GM21529 (cell line): ENCODE data around the gene DENND1A.

Source experiments
- ATAC-seq: cut with Tn5 transposase; IDR thresholded peaks from one replicate; pipeline ENCODE4 v1.9.1; 2021; ENCODE audit not compliant: unreplicated experiment

DENND1A gene

DNA sequence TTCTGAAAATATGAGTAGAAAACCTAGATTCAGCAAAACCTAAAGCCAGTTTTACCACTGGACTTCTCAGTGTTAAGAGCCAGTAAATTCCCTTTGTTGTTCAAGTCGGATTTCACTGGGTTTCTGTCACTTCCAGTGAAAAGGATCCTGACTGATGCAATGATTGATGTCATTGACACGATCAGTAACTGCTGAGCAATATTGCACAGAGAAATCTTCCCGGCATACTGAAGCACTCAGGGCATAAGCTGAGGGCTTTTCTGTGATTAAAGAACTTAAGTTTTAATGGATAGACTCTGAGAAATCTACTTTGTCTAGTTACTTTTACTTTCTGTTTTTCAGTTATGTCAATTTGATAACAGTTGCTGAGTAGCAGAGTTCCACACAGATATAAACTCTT lies 61.9 kb downstream of the DENND1A start:
- no peak for ATAC-seq

DNA sequence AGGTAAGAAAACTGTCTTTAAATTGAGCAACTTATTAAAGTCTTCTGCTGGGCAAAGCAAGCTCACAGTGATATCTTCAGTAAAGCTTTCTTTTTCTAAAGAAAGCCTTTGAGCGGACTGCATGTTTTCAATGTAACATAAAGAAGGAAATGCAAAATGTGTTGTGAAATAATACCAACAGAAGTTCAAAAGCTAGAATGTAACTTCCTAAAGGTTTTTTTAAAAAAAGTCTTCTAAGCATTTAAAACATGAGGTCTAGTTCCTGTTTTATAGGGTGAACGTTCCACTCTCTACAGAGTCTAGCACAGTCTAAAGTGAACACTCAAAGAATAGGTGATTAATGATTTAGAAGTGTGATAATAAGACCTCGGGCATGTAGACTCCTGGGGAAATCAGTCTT lies 62.9 kb downstream of the DENND1A start:
- ATAC-seq, result no peak

DNA sequence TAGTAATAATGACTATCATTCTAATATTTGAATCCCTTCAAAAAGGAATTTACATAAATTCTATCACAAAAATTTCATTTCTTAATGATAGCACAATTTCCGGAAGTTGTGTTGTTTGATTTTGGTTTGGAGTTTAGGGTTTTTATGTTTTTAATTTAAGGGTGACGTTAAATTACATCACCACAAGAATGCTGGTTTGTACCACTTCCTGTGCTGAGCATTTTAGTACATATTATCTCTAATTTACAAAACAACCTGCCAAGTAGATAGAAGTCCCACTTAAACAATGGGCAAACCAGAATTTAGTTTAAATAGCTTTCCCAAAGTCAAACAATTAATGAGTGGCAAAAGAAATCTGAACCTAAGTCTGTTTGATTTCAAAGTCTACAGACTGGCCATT lies 63.4 kb downstream of the DENND1A start:
- ATAC-seq, result no peak

DNA sequence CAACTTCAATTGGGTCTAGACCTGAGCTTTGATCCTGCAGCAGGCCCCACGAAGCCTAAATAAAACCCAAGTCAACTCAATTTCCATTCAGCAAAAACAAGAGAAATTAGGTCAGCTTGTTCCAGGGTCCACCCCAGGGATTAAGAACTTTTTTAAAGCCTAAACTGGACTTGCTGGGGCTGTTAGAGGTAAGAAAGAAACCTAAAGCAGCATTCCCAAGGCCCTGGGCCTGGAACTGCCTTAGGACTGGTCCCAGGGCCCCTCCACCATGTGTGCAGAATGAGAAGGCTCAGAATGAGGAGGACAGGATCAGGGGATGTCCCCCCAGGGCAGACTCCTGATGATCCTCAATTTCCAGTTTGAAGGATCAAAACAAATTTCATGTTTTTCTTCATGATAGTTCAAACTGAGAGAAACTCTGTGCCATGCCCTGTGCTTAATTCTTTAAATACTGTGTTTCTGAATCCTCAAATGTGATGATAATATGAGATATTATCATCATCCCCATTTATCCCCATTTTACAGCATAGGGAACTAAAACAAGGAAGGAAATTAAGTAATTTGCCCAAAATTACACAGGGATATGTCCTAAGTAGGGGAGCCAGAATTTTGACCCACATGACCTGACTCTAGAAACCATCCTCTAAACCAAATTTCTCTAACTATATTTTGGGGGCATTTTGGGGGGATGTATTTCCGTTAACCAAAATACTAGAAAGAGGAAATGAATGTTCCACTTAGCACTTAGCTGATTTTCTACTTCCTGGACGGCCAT lies 64.5 kb downstream of the DENND1A start:
- no peak for ATAC-seq

DNA sequence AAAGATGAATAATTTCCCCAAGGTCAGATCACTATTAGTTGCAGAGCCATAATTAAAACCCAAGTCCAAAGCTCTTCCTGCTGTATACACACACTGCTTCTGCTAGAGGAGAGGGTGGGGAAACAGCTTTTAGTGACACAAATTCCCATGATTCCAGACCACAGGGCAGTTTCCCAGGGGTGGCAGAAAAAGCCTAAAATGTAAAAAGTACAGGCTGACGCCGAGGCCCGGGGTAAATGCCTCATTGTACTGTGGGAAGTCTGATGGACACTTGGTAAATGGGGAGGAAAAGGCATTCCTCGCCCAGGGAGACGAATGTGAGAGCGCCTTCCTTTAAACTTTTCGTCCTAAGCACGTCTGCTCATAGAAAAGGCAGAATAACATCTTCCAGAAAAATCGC lies 65.7 kb downstream of the DENND1A start:
- ATAC-seq, result no peak

DNA sequence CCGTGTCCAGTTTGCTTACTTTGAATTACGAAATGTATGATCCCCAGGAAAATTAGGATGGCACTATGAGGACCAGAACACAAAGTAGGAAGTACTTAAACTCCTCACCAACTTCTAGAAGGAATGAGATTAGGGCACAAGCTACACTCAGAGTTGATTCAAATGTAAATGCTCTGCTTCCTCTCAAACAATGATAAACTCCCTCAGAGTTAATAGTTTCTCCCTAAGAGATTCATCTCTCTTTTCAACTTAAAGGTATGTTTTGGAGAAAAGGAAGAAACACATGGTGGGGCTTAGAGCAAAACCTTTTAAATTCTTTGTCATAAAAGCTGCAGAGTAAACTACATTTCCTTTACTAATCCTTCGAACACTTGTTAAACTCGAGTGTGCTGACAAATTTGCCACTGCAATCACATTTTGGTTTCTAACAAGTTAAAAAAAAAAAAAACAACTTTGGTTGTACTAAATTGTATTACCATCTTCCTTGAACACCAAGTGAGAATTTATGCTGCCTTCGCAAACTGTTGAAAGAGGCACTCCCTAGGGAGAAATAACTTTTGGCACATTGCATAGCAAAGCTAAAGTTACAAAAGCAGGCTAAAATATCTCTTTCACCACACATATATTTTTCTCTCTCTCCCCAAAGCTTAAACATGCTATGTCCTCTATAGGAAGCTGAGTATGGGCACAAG lies 66.6 kb downstream of the DENND1A start:
- ATAC-seq, result no peak

DNA sequence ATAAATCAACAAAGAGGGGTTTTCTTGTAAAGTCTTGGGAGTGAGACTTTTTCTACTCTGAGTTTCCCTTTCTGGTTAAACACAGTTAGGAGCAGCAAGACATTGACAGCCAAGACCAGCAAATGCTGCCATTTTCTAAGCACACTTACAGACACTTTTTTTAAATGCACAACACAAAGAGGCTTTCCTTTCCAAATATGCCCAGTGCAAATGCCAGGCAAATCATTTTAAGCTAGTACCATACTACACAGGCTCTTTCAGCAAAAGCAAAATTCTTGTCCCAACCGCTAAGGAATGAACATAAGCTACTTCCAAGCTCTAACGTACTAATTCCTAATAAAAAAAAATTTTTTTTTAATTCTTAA lies 68.2 kb downstream of the DENND1A start:
- no peak for ATAC-seq

DNA sequence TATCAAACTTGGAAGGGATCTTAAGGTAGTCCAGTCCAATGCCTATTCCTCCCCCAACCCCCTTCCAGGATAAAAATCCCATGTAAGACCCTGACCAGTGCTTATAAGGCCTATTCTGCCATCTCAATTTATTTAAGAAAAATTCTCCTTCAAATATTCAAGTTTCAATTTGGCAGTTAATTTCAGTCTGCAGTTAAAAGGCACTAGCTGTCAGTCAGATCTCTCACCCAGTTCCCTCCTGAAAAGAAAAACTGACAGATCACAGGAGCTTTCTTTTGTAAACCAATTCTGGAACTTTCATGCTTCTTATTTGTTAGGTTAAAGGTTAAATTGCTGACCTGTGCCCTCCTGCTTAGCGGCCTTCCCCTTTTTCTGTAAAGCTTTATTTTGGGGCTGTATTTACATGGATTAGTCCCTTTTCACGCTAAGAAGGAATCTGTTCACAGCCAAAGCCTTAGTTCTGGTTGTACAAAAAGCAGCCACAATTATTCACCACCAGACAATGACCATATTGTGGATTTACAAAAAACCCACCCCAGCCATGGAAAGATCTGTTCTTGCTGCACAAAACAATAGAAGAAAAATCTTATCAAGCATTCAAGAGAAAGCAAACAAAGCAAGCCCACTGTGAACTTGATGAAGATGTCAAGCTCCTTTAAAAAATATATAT lies 68.7 kb downstream of the DENND1A start:
- no peak for ATAC-seq

DNA sequence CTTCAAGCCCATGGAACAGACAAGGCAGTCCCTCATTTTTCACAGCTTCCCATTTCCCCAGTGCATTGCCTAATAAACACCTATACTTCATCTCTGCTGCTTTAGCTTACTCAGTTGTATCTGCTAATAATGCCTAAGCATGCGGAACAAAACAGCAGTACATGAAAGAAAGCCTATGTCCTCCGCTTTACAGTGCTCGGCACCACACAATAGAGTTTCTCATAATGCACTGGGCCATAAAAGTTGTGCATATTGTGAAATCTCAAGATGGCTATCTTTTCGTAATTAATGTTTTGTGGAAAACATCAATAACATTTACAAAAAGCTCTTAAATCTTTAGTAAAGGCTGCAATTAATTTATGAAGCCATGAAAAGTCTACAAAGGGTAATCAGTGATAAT lies 69.3 kb downstream of the DENND1A start:
- ATAC-seq, result no peak

DNA sequence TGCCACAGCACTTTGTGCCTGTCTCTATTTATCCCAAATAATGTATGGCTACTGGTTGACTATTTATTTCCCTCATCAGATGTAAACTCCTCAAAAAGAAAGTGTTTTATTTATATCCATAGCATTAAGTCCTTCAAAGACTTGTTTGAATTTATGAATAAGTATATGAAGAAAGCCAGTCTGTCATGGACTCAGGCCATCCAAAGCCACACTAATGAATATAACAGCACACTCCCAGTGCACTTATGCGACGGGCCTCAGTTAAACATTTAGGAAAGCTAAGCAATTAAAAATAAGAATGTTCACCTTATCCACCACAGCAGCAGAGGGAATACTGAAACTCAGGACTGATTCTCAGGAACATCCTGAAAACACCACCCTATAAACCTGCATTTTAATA lies 77.5 kb downstream of the DENND1A start:
- no peak for ATAC-seq

DNA sequence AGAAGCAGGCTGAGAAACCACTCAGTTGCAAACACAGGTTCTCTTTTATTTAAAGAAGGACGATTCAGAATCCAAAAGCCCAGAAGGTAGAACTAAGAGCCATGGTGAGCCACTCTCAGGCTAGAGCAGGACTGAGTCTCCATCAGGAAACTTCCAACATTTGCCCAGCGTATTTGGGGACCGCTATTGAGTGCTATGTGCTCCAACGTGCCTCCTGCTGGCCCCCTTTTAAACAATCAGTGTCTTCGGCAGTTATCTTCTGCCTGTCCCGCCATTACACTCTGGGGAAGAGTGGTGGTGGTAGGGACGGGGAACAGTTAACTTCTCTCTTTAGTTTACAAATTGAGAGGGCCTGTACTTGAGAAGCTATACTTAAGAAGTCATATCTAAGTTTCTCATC lies 78.1 kb downstream of the DENND1A start:
- no peak for ATAC-seq

DNA sequence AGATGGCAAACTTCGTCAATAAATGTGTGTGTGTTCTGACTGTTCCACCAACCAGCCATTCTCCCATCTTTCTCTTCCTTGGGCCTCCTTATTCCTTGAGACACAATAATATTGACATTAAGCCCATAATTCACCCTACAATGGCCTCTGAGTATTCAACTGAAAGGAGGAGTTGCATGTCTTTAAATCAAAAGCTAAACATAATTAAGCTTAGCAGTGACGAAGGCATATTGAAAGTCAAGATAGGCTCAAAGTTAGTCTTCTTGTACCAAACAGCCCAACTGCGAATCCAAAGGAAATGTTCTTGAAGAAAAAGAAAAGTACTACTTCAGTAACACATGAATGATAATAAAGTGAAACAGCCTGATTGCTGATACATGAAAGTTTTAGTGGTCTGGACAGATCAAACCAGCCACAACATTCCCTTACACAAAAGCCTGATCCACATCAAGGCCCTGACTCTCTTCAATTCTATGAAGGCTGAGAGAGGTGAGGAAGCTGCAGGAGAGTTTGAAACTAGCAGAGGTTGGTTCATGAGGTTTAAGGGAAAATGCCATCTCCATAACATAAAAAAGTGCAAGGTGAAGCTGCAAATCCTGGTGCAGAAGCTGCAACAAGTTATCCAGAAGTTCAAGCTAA lies 81.4 kb downstream of the DENND1A start:
- ATAC-seq, result no peak

DNA sequence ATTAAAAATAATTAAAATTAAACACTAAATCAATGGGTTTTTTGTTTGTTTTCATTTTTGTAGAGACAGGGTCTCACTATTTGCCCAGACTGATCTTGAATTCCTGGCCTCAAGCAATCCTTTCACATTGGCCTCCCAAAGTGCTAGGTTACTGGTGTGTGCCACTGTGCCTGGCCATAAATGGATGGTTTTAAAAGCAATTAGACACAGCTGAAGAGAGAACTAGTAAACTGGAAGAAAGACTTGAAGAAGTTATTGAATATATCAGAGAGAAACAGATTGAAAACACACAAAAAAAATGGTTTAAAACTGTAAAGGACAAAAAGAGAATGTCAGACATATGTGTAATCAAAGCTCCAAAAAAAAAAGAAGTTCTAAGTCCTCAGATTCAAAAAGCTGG lies 83.0 kb downstream of the DENND1A start:
- no peak for ATAC-seq

DNA sequence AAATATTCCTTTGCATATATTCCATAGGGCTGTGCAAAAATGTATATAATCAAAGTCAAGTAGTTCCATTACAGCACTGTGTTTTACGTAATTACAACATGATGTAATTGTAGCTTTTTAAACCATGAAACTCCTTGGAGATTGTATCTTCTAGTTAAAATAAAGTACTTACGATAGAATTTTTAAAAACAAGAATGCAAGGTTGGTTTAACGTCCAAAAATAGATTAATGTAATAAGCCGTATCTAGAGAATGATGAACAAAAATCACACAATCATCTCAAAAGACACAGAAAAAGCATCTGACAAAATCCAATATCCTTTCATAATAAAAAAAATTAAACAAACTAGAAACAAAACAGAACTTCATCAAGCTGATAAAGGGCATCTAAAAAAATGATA lies 86.2 kb downstream of the DENND1A start:
- no peak for ATAC-seq

DNA sequence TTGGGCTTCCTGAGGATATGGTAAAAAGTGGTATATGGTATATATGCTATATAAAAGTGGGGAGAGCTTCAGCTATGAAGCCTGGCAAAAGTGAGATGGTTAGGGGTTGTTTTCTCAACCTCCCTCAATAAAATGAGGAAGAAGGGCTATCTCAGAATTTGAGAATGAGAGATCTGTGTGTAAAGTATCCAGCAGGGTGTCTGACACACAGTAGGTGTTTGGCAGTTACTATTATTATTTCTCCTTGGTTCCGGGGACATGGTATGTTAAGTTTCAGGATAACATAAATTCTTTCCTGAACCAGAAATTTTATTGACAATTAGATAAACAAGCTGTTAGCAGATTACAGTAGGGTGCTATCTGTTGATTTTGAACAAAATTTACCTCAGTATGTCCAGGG lies 94.1 kb downstream of the DENND1A start:
- no peak for ATAC-seq

DNA sequence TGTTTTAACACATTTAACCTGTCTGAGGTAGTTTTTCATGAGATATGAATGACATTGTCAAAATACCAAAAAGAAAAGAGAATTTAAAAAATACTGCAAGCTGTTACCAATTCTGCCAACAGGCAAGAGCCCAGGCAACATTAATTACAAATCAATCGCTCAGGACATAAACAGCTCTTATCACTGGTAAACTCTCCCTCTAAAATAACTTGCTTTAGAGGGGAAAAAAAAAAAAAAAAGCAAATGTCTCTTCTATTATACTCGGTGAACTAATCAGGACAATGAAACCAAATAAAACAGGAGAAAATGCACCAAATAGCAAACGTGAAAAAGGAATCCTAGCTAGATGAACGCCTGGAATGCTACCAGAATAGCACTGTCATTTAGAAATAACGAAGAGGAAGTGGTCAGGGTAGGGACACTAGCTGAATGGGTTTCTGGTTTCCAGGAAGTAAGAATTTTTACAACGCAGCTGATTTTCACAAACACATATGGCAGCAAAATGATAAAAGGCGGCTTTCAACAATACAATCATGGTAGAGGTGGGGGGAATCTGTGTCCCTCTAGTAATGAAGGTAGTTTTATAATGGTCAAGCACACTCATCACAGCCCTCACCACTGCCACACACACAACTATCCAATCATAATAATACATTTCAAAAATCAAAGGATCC lies 94.9 kb downstream of the DENND1A start:
- peak; percentile 66 for ATAC-seq

DNA sequence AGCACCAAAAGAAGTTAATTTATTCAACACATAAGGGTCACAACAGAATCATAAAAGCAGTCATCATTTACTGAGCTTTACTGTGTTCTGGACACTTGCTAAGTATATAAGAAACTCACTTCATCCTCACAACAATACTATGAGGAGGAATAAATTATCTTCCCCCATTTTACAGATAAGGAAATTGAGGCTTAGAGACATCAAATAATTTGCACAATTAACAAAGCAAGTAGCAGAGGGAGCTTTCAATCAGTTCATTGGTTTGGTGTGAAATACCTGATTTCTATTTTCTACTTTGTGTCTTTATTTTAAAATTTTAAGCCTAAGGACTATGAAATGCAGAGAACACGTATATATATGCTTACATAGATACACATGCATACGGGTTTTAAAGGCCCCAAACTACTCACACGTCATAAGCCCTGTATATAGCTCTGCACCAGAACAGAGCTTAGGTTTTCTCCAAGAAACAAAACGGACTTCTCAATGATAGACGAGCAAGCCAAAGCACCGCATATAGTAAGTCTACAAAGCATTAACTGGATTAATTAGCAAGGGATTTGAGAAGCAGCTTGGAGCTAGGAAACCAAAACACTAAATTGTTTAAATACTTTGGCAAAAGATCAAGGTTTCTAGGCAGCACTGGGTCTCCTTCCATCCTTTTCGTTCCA lies 95.6 kb downstream of the DENND1A start:
- ATAC-seq, result no peak

DNA sequence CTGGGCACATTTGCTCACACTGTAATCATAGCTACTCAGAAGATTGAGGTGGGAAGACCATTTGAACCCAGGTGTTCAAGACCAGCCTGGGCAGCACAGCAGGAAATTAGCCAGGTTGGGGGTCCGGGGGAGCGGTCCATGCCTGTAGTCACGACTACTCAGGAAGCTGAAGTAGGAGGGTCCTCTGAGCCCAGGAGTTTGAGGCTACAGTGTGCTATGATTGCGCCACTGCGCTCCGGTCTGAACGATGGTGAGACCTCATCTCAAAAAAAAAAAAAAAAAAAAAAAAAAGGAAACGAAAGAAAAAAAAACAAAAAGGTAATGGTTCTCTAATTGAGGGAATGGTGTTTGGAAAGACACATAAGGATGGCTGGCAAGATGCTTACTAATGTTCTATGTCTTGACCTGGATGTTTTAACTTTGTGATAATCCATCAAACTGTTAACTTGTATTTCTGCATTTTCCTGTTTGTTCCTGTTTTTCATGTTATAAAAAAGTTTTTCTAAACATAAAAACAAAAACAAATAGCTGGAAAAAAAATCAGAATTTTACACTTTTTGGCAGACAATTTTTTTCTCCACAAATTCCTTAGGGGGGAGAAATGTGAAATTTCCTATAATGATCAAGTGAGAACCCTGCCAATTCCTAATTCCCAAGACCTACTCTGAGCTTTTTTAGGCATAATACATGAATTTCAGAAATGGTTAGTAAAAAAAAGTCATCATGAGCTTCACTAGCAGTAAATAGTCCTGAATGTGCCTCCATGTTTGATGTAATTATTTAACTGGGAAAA lies 96.9 kb downstream of the DENND1A start:
- ATAC-seq, result no peak

DNA sequence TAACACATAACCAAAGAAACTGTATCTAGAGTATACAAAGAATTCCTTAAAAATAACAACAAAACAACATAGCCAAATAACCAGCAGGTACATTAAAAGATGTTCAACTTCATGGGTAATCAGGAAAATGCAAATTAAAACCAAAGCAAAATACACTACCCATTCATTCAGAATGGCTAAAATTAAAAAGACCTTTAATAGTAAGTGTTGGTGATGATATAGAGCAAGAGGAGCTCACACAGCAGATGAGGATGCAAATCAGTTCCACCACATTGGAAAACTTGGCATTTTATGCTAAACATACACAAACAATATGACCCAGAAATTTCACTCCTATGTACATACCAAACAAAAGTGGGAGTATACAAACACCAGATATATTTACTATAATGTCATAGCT lies 97.8 kb downstream of the DENND1A start:
- ATAC-seq, result no peak

DNA sequence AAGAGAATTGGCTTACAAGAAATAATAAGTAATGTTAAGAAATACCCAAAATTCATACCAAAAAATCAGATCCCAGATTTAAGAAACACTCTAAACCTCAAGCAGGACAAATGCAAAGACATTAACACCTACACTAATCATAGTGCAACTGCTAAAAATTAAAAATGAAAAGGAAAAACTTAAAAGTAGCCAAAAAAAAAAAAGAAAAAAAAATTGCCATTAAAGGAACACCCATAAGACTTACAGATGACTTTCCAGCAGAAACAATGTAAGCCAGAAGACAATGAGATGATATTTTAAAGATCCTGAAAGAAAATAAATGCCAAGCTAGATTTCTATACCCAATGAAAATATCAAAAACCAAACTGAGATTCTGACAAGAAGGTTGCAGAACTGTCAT lies 101.5 kb downstream of the DENND1A start:
- ATAC-seq, result no peak
